HepG2 (cell line): Measurements from ENCODE around the gene ZNF367. TPM values are rescaled to one million over a fixed set of nuclear protein-coding genes. Genes with fewer than 3 reads are reported as not detected.

Experiments
- ATAC-seq: fragments of 200-7000 bp; cut with Tn5 transposase; 3 replicates; pipeline ENCODE4 v1.9.1; 2020; ENCODE audit warnings: mild to moderate bottlenecking, moderate library complexity
- BruUV-seq: library from RNA; stranded (reverse); fragments of 400-500 nt; replicated peaks from 2 replicates; lab custom pipeline; 2021; lab: Mats Ljungman, UMichigan
- CTCF ChIA-PET: fragments of 300-600 bp; formaldehyde crosslinking; extraction: SDS; loops from one replicate; lab custom pipeline; 2021; ENCODE audit warnings: low total read pairs, inconsistent platforms, low intra/inter-chr PET ratio; lab: Yijun Ruan, JAX
- POLR2A ChIA-PET: fragments of 350-600 bp; sonication (Branson Sonifier 250); formaldehyde crosslinking; loops from one replicate; lab custom pipeline; 2020; ENCODE audit warnings: antibody characterized with exemption, inconsistent platforms; lab: Yijun Ruan, JAX
- DNase-seq: peaks from one replicate; pipeline ENCODE4 v3.0.0-alpha.2; 2015; ENCODE audit warnings: low spot score
- FAIRE-seq: peaks from 3 replicates; lab custom pipeline; 2011; peaks lifted over from hg19 to GRCh38; lab: Jason Lieb, UNC
- H2AFZ ChIP-seq: one replicate; pipeline ENCODE4 v1.6.1; 2011; ENCODE audit warnings: low read length, inconsistent platforms
- H3K27ac ChIP-seq: fragments of 300-600 bp; 3 replicates; pipeline ENCODE4 v1.8.0; 2011; ENCODE audit warnings: mixed run types, mild to moderate bottlenecking, mixed read lengths, low read length, inconsistent platforms; ENCODE audit not compliant: insufficient read depth; ENCODE audit errors: extremely low read length
- H3K27me3 ChIP-seq, 2 experiments: fragments of 200-600 bp in 1 of 2; 2 replicates in 1 of 2; 3 replicates in 1 of 2; pipeline versions ENCODE4 v1.6.0 to v1.8.0; 2011; ENCODE audit warnings: low read length in 2 of 2, mild to moderate bottlenecking in 2 of 2, moderate library complexity in 2 of 2, inconsistent platforms in 1 of 2; ENCODE audit not compliant: insufficient read depth in 2 of 2, control insufficient read depth in 1 of 2
- H3K36me3 ChIP-seq, 2 experiments: fragments of 200-600 bp in 1 of 2; replicated peaks in 1 of 2; 2 replicates in 1 of 2; 3 replicates in 1 of 2; pipeline versions ENCODE4 v1.5.1 to v1.8.0; 2011; ENCODE audit warnings: low read length in 2 of 2, inconsistent platforms in 1 of 2; ENCODE audit not compliant: insufficient read depth in 2 of 2, control insufficient read depth in 1 of 2
- H3K4me1 ChIP-seq: 2 replicates; pipeline ENCODE4 v1.5.1; 2012; ENCODE audit warnings: low read length, inconsistent platforms; ENCODE audit not compliant: insufficient read depth
- H3K4me2 ChIP-seq: 2 replicates; pipeline ENCODE4 v1.6.0; 2011; ENCODE audit warnings: low read depth, low read length, inconsistent platforms
- H3K4me3 ChIP-seq, 3 experiments: fragments of 200-600 bp in 1 of 3; sonication (generic), shearing (Covaris generic) in 1 of 3; replicated peaks in 1 of 3; 2 replicates each; pipeline ENCODE4 v1.5.1; 2011 to 2016; ENCODE audit warnings: low read length in 3 of 3, inconsistent platforms in 2 of 3, low read depth in 2 of 3, mild to moderate bottlenecking in 2 of 3, control low read depth in 1 of 3, mixed read lengths in 1 of 3; ENCODE audit not compliant: insufficient read depth in 1 of 3
- H3K79me2 ChIP-seq: one replicate; pipeline ENCODE4 v1.6.1; 2011; ENCODE audit warnings: low read length, inconsistent platforms; ENCODE audit not compliant: insufficient read depth
- H3K9ac ChIP-seq: 2 replicates; pipeline ENCODE4 v1.6.0; 2011; ENCODE audit warnings: mild to moderate bottlenecking, low read depth, low read length, inconsistent platforms; ENCODE audit not compliant: insufficient read depth
- H3K9me3 ChIP-seq: 2 replicates; pipeline ENCODE4 v1.5.1; 2012; ENCODE audit warnings: mild to moderate bottlenecking, low read length
- H4K20me1 ChIP-seq: 2 replicates; pipeline ENCODE4 v1.6.0; 2011; ENCODE audit warnings: inconsistent platforms, mild to moderate bottlenecking, low read length, moderate library complexity; ENCODE audit not compliant: insufficient read depth
- CAMTA2 ChIP-seq: sonication (generic); formaldehyde crosslinking; IDR thresholded peaks from 2 replicates; pipeline ENCODE4 v1.4.0; 2020; ENCODE audit warnings: mild to moderate bottlenecking, missing genetic modification reagents, borderline replicate concordance
- FLYWCH1 ChIP-seq: sonication (generic); formaldehyde crosslinking; IDR thresholded peaks from 2 replicates; pipeline ENCODE4 v1.8.1; 2023; ENCODE audit warnings: mild to moderate bottlenecking, missing genetic modification reagents
- FOXM1 ChIP-seq: sonication (generic); formaldehyde crosslinking; IDR thresholded peaks from 2 replicates; pipeline ENCODE4 v1.5.0; 2020; ENCODE audit warnings: missing genetic modification reagents
- GPN1 ChIP-seq: sonication (generic); formaldehyde crosslinking; IDR thresholded peaks from 2 replicates; pipeline ENCODE4 v1.5.1; 2020; ENCODE audit warnings: missing genetic modification reagents, borderline replicate concordance
- HNF4A ChIP-seq: sonication (generic); formaldehyde crosslinking; IDR thresholded peaks from 2 replicates; pipeline ENCODE4 v1.4.0; 2020; ENCODE audit warnings: missing genetic modification reagents
- KDM1A ChIP-seq: IDR thresholded peaks from 2 replicates; pipeline ENCODE4 v1.6.1; 2016; ENCODE audit warnings: missing compliant biosample characterization
- MTA3 ChIP-seq: sonication (generic); formaldehyde crosslinking; IDR thresholded peaks from 2 replicates; pipeline ENCODE4 v1.4.0; 2020; ENCODE audit warnings: missing genetic modification reagents
- MYNN ChIP-seq: sonication (generic); formaldehyde crosslinking; IDR thresholded peaks from 2 replicates; pipeline ENCODE4 v1.4.0; 2020; ENCODE audit warnings: mild to moderate bottlenecking, low read depth, missing genetic modification reagents
- NR1H2 ChIP-seq: sonication (generic); formaldehyde crosslinking; IDR thresholded peaks from 2 replicates; pipeline ENCODE4 v1.8.1; 2022; ENCODE audit warnings: low read depth, missing genetic modification reagents, borderline replicate concordance
- PATZ1 ChIP-seq: sonication (generic); formaldehyde crosslinking; IDR thresholded peaks from 2 replicates; pipeline ENCODE4 v1.4.0; 2020; ENCODE audit warnings: missing genetic modification reagents
- POLR2A ChIP-seq, 2 experiments: IDR thresholded peaks; 2 replicates each; pipeline ENCODE4 v1.6.1; 2011; ENCODE audit warnings: low read depth in 2 of 2, low read length in 2 of 2, mild to moderate bottlenecking in 1 of 2, moderate library complexity in 1 of 2; ENCODE audit not compliant: insufficient read depth in 1 of 2
- SALL2 ChIP-seq: sonication (generic); formaldehyde crosslinking; IDR thresholded peaks from 2 replicates; pipeline ENCODE4 v1.8.1; 2023; ENCODE audit warnings: mild to moderate bottlenecking, missing genetic modification reagents, inconsistent platforms
- SETDB1 ChIP-seq: sonication (generic); formaldehyde crosslinking; IDR thresholded peaks from 2 replicates; pipeline ENCODE4 v1.5.1; 2020; ENCODE audit warnings: missing genetic modification reagents, mild to moderate bottlenecking, borderline replicate concordance
- SRF ChIP-seq: IDR thresholded peaks from 2 replicates; pipeline ENCODE4 v1.6.1; 2011; ENCODE audit warnings: mild to moderate bottlenecking, low read depth, low read length, moderate library complexity
- SYNCRIP ChIP-seq: fragments of 200-400 bp; formaldehyde crosslinking; IDR thresholded peaks from 2 replicates; pipeline ENCODE4 v1.6.1; 2018; ENCODE audit warnings: mild to moderate bottlenecking, low read depth, low read length; ENCODE audit not compliant: insufficient read depth
- ZMYM3 ChIP-seq: sonication (generic); formaldehyde crosslinking; IDR thresholded peaks from 2 replicates; pipeline ENCODE4 v1.5.1; 2020; ENCODE audit warnings: mild to moderate bottlenecking, missing genetic modification reagents
- ZNF230 ChIP-seq: sonication (generic); formaldehyde crosslinking; IDR thresholded peaks from 2 replicates; pipeline ENCODE4 v1.4.0; 2020; ENCODE audit warnings: mild to moderate bottlenecking, missing genetic modification reagents
- ZNF572 ChIP-seq: sonication (generic); formaldehyde crosslinking; IDR thresholded peaks from 2 replicates; pipeline ENCODE4 v1.5.1; 2020; ENCODE audit warnings: mild to moderate bottlenecking, missing genetic modification reagents
- ZNF615 ChIP-seq: sonication (generic); formaldehyde crosslinking; IDR thresholded peaks from 2 replicates; pipeline ENCODE4 v1.5.0; 2020; ENCODE audit warnings: mild to moderate bottlenecking, missing genetic modification reagents, borderline replicate concordance
- ZNF629 ChIP-seq: sonication (generic); formaldehyde crosslinking; conservative IDR thresholded peaks from 2 replicates; pipeline ENCODE4 v1.5.0; 2020; ENCODE audit warnings: missing genetic modification reagents
- ZNF691 ChIP-seq: sonication (generic); formaldehyde crosslinking; IDR thresholded peaks from 2 replicates; pipeline ENCODE4 v1.4.0; 2020; ENCODE audit warnings: missing genetic modification reagents, low read depth, mild to moderate bottlenecking, borderline replicate concordance
- ZNF781 ChIP-seq: sonication (generic); formaldehyde crosslinking; IDR thresholded peaks from 2 replicates; pipeline ENCODE4 v1.5.1; 2020; ENCODE audit warnings: borderline replicate concordance, mild to moderate bottlenecking, missing genetic modification reagents; ENCODE audit errors: not compliant biosample characterization
- WGBS: methylation state at CpG from one replicate; pipeline ENCODE4 v1.1.6; 2017; ENCODE audit warnings: low lambda C conversion rate; 5-methylcytosine and 5-hydroxymethylcytosine counted together
- in situ Hi-C: cut with HindIII; loops from 2 replicates; pipeline ENCODE4 v1.10.0; 2017; ENCODE audit warnings: low pct_unique_long_range_greater_than_20kb; ENCODE audit not compliant: extremely low pct_ligation_motif_present
- intact Hi-C: fragments of 100-400 bp; cut with micrococcal nuclease; formaldehyde crosslinking; loops from one replicate; pipeline ENCODE4 v1.10.0; 2022; ENCODE audit not compliant: unreplicated experiment
- polyA plus RNA-seq, 8 experiments: library from polyadenylated mRNA; depleted of rRNA in 3 of 8; stranded (reverse) in 7 of 8; unstranded in 1 of 8; fragments of >200 nt; fragmentation: Illumina TruSeq in 4 of 8; extraction: Trizol in 4 of 8; gene quantifications; 2 replicates each; pipeline versions ENCODE4 v1.2.1 to v1.2.3, GENCODE V29; 2011 to 2016; ENCODE audit warnings: low read depth in 4 of 8, missing spikeins in 1 of 8, mixed read lengths in 1 of 8; ENCODE audit not compliant: insufficient read depth in 1 of 8
- total RNA-seq, 5 experiments: library from RNA; depleted of rRNA; stranded (reverse); fragments of >200 nt; fragmentation: Illumina TruSeq; extraction: Trizol; gene quantifications; 2 replicates each; pipeline ENCODE4 v1.2.3, GENCODE V29; 2016; ENCODE audit warnings: low read depth in 1 of 5
- TF ChIP-seq, protein P1 (sequence below): IDR thresholded peaks from 2 replicates; pipeline ENCODE4 v1.6.1; 2016; ENCODE audit warnings: low read depth, borderline replicate concordance
- TF ChIP-seq, protein P2 (sequence below): sonication (generic); formaldehyde crosslinking; IDR thresholded peaks from 2 replicates; pipeline ENCODE4 v1.4.0; 2020; ENCODE audit warnings: missing genetic modification reagents

ZNF367 gene
- total and polyA plus RNA-seq, 2 of the 13 experiments (the other 11 are each of a cell fraction or from before 2014, with no cell fraction given), result 2.9 to 7.7 TPM

GRCh38 chr9:96437454-96437853 lies 19.3 kb upstream of the ZNF367 start:
- 100% methylated on average over 7 of the region's 7 CpGs for WGBS
- BruUV-seq, result no TSS peak
- TF ChIP-seq ZNF691 (CRISPR knock-in tag), result no peak
- no peak for TF ChIP-seq MTA3
- no peak for TF ChIP-seq ZNF781 (CRISPR knock-in tag)
- no peak for TF ChIP-seq CAMTA2 (CRISPR knock-in tag)
- TF ChIP-seq HNF4A, result no peak
- TF ChIP-seq SALL2 (CRISPR knock-in tag), result no peak
- TF ChIP-seq, protein P1, sequence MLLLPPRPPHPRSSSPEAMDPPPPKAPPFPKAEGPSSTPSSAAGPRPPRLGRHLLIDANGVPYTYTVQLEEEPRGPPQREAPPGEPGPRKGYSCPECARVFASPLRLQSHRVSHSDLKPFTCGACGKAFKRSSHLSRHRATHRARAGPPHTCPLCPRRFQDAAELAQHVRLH (CRISPR knock-in tag), result no peak
- no peak for TF ChIP-seq ZNF230 (CRISPR knock-in tag)
- no peak for TF ChIP-seq FOXM1 (CRISPR knock-in tag)
- no peak for TF ChIP-seq SETDB1 (CRISPR knock-in tag)
- TF ChIP-seq ZMYM3, result peak; percentile 79
- peak; percentile 97 for TF ChIP-seq ZNF629 (CRISPR knock-in tag)
- no peak for TF ChIP-seq GPN1
- no peak for TF ChIP-seq POLR2A (IDR thresholded peaks at IDR 0.05; ENCODE audit: insufficient read depth in 1 of 2, low read depth in 2 of 2, low read length in 2 of 2)
- TF ChIP-seq MYNN (CRISPR knock-in tag), result no peak
- no peak for TF ChIP-seq FLYWCH1 (CRISPR knock-in tag)
- TF ChIP-seq NR1H2 (CRISPR knock-in tag), result no peak
- no peak for TF ChIP-seq ZNF572 (CRISPR knock-in tag)
- TF ChIP-seq SRF, result no peak
- no peak for TF ChIP-seq PATZ1 (CRISPR knock-in tag)
- 0 out of 2 replicates have a peak, but pooled peaks have one; percentile 4 for TF ChIP-seq ZNF615
- TF ChIP-seq, protein P2, sequence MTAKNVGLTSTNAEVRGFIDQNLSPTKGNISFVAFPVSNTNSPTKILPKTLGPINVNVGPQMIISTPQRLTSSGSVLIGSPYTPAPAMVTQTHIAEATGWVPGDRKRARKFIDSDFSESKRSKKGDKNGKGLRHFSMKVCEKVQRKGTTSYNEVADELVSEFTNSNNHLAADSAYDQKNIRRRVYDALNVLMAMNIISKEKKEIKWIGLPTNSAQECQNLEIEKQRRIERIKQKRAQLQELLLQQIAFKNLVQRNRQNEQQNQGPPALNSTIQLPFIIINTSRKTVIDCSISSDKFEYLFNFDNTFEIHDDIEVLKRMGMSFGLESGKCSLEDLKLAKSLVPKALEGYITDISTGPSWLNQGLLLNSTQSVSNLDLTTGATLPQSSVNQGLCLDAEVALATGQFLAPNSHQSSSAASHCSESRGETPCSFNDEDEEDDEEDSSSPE (CRISPR knock-in tag), result no peak
- peak; percentile 86 for TF ChIP-seq KDM1A (CRISPR knock-in tag)
- no peak for TF ChIP-seq SYNCRIP

More at GRCh38 chr9:96437454-96437853, 19.3 kb upstream of the ZNF367 start:
- Histone ChIP-seq H3K27me3 (no peaks in the 10 kb centered on the region), H3K79me2 (no peaks in the 10 kb centered on the region), H3K9ac (no peak overlapping the region), H2AFZ (no peak overlapping the region), H4K20me1 (no peaks in the 10 kb centered on the region), H3K4me1 (peaks cover 75% of the 10 kb centered on the region), H3K9me3 (no peaks in the 10 kb centered on the region), H3K27ac (no peak overlapping the region), H3K36me3 (no peaks in the 10 kb centered on the region), H3K4me3 (no peak overlapping the region), H3K4me2 (no peak overlapping the region)
- no peak for ATAC-seq
- DNase-seq, result no peak
- intact Hi-C loops, result loop anchor here (5.0 kb wide), 1 partner anchor 110 kb away; no protein-coding TSS in a partner anchor
- FAIRE-seq, result no peak
- CTCF ChIA-PET, result no interaction called here
- in situ Hi-C loops, result no loop called here
- POLR2A ChIA-PET, result interaction anchor here (1.3 kb wide), 2 partner anchors 12 to 21 kb away, joined by 3 to 6 read pairs; partner anchors contain the start of gene HABP4
